IPS-18a (cell line): Measurements from ENCODE around the gene SELENON.

Experiments used
- H3K27ac ChIP-seq: one replicate; pipeline ENCODE4 v1.5.1; 2013; ENCODE audit warnings: low read length
- H3K27me3 ChIP-seq: one replicate; pipeline ENCODE4 v1.6.1; 2013; ENCODE audit warnings: mild to moderate bottlenecking, low read length; ENCODE audit not compliant: control insufficient read depth, insufficient read depth
- H3K36me3 ChIP-seq: one replicate; pipeline ENCODE4 v1.6.1; 2013; ENCODE audit warnings: low read depth, low read length; ENCODE audit not compliant: control insufficient read depth
- H3K4me1 ChIP-seq: one replicate; pipeline ENCODE4 v1.6.1; 2013; ENCODE audit warnings: low read depth, low read length; ENCODE audit not compliant: control insufficient read depth
- H3K4me3 ChIP-seq: one replicate; pipeline ENCODE4 v1.5.1; 2013; ENCODE audit warnings: low read length
- H3K9ac ChIP-seq: one replicate; pipeline ENCODE4 v1.6.1; 2013; ENCODE audit warnings: mild to moderate bottlenecking, low read length, moderate library complexity
- H3K9me3 ChIP-seq: one replicate; pipeline ENCODE4 v1.6.1; 2013; ENCODE audit warnings: low read depth, low read length; ENCODE audit not compliant: control insufficient read depth

Gene SELENON

GRCh38 chr1:25807480-25808390 is 7.7 kb downstream of the SELENON start:
- Histone ChIP-seq H3K9me3 (no peaks in the 10 kb centered on the region), H3K36me3 (peaks cover 15% of the 10 kb centered on the region), H3K27me3 (no peaks in the 10 kb centered on the region), H3K4me3 (no peak overlapping the region), H3K9ac (no peak overlapping the region), H3K4me1 (no peaks in the 10 kb centered on the region), H3K27ac (no peak overlapping the region)

DNA sequence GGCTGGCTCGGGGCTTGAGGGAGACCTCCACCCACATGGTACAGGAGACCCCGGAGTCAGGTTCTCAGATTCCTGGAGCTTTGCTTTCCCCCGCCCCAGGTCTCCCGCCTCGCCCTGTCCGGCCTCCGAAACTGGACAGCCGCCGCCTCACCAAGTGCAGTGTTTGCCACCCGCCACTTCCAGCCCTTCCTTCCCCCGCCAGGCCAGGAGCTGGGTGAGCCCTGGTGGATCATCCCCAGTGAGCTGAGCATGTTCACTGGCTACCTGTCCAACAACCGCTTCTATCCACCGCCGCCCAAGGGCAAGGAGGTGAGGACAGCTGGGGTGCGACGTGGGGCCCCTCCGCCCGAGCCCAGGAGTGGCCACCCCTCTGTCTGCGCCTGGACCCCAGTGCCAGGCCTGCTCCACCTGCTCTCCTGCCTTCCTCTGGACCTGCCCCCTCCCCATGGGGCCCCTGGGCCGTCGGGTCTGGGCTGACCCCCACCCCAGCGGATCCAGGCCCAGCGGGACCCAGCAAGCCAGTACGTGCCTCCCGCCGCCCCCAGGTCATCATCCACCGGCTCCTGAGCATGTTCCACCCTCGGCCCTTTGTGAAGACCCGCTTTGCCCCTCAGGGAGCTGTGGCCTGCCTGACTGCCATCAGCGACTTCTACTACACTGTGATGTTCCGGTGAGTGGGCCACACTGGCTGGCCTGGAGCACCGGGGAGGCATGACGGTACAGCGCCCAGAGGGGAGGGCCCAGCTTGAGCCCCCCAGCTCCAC is 8.7 kb downstream of the SELENON start:
- Histone ChIP-seq H3K9me3 (no peaks in the 10 kb centered on the region), H3K9ac (no peak overlapping the region), H3K27ac (no peak overlapping the region), H3K36me3 (peaks cover 15% of the 10 kb centered on the region), H3K4me3 (no peak overlapping the region), H3K27me3 (no peaks in the 10 kb centered on the region), H3K4me1 (no peaks in the 10 kb centered on the region)

GRCh38 chr1:25809283-25809926 is 9.4 kb downstream of the SELENON start:
- H3K4me1 ChIP-seq = no peaks in the 10 kb centered on the region
- no peaks in the 10 kb centered on the region for H3K9me3 ChIP-seq
- no peak overlapping the region for H3K4me3 ChIP-seq
- H3K9ac ChIP-seq = no peak overlapping the region
- no peak overlapping the region for H3K27ac ChIP-seq
- peaks cover 15% of the 10 kb centered on the region for H3K36me3 ChIP-seq
- no peaks in the 10 kb centered on the region for H3K27me3 ChIP-seq

DNA sequence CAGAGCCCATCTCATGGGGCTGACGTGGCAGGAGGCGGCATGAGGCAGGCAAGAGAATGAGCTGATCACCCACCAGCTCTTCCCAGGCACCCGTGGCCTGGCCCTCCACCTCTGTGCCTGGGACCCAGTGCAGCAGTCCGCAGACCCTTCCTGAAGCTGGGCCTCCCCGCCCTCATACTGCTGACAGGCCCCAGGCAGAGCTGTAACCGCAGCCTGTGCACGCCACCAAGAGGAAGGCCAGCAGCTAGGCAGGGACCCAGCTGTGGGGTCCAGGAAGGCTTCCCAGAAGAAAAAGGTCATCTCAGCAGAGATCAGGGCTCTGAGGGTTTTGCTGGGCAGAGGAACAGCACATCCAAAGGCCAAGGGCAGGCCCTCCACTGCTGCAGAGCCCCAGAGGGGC is 9.9 kb downstream of the SELENON start:
- Histone ChIP-seq H3K27ac (no peak overlapping the region), H3K4me3 (no peak overlapping the region), H3K27me3 (no peaks in the 10 kb centered on the region), H3K36me3 (peaks cover 15% of the 10 kb centered on the region), H3K4me1 (no peaks in the 10 kb centered on the region), H3K9ac (no peak overlapping the region), H3K9me3 (no peaks in the 10 kb centered on the region)

DNA sequence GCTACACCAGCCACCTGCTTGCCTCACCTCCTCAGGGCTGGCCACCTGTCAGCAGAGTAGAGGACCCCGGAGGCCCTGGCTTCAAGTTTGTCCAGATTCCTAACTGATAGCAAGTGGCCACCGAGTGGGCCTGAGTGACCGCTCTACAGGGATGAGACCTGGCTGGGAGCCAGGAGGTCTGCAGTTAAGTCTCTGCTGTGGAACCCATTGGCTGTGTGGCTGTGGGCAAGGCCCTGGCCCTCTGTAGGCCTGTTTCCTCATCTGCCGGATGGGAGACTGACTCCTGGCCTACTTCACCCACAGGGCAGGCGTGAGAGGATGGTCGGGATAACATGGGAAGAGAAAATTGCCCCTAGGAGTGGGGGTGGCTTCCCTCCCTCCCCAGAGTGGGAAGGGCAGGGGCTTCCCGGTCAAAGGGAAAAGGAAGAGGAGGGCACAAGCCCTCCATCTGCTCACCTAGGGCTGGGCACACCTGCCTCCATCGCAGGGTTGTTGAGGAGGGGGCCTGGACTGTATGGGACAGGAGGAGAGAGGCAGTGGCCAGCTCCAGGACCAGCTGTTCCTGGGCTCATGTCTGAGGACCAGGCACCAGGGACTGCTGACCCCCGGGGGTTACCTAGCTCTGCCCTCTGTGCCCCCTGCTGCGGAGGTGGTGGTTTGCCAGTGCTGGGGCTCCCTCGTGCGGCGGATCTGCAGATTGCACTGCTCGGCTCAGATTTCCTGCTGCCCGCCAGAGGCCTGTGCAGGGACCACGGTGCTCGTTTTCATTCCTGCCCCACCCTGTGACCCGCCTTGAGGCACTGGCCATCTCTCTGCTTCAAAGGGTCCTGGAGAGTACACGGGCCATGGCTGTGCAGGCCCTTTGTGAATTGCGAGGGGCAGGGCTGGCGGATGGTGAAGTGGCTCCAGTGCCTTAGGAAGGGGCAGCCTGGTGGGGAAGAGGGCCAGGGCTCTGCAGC is 10.6 kb downstream of the SELENON start:
- no peak overlapping the region for H3K4me3 ChIP-seq

DNA sequence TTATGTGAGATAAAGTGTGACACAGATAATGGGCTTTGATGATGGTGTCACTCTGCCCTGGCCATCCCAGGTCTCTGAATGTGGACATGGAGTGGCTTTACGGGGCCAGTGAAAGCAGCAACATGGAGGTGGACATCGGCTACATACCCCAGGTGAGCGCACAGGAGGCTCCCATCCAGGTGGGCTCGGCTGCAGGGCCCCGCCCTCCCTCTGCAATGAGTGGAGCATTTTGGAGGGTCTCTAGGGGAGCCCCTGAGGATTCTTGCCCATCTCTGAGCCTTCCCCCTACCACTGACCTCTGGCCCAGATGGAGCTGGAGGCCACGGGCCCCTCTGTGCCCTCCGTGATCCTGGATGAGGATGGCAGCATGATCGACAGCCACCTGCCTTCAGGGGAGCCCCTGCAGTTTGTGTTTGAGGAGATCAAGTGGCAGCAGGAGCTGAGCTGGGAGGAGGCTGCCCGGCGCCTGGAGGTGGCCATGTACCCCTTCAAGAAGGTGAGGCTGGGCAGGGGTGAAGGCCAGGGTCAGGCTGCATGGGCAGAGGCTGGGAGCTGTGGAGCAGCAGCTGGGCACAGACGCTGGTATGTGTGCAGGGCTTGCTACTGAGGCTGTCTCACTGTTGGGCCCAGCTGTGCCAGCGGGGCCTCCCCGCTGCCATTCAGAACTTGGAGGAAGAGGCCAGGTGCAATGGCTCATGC is 11.5 kb downstream of the SELENON start:
- Histone ChIP-seq H3K9ac (no peak overlapping the region), H3K9me3 (no peaks in the 10 kb centered on the region), H3K4me1 (no peaks in the 10 kb centered on the region), H3K27ac (no peak overlapping the region), H3K27me3 (no peaks in the 10 kb centered on the region), H3K36me3 (peaks cover 8% of the 10 kb centered on the region), H3K4me3 (no peak overlapping the region)

More for the DNA sequence above, 10.6 kb downstream of the SELENON start:
- peaks cover 9% of the 10 kb centered on the region for H3K36me3 ChIP-seq
- H3K27ac ChIP-seq = no peak overlapping the region
- no peaks in the 10 kb centered on the region for H3K4me1 ChIP-seq
- no peaks in the 10 kb centered on the region for H3K27me3 ChIP-seq
- H3K9me3 ChIP-seq = no peaks in the 10 kb centered on the region
- no peak overlapping the region for H3K9ac ChIP-seq

DNA sequence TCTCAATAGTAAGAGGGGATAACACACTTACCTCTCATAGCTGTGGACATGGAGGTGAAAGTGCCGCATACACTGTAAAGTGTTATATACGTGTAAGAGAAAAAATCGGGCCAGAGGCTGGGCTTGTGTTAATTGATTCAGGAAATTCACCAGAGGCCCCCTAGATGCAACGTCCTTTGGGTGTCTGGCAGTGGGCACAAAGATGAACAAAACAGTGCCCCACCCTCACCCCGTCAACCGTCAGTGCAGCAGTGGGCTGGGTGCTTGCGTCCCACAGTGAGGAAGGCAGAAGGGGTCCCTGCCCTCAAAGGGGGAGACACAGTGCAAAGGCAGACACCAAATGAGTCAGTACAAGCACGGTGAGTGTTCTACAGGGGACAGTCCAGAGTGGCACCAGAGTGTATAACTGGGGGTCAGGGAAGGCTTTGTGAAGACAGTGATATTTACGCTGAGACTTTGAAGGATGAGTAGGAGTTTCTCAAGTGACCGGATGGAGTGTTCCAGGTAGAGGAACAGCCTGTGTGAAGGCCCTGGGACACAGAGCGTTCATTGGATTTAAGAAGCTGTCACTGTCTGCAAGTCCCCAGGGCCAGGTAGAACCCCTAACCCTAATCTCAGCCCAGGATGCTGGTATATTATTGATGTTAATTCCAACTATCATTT is 13.2 kb downstream of the SELENON start:
- H3K27ac ChIP-seq = no peak overlapping the region
- no peaks in the 10 kb centered on the region for H3K36me3 ChIP-seq

DNA sequence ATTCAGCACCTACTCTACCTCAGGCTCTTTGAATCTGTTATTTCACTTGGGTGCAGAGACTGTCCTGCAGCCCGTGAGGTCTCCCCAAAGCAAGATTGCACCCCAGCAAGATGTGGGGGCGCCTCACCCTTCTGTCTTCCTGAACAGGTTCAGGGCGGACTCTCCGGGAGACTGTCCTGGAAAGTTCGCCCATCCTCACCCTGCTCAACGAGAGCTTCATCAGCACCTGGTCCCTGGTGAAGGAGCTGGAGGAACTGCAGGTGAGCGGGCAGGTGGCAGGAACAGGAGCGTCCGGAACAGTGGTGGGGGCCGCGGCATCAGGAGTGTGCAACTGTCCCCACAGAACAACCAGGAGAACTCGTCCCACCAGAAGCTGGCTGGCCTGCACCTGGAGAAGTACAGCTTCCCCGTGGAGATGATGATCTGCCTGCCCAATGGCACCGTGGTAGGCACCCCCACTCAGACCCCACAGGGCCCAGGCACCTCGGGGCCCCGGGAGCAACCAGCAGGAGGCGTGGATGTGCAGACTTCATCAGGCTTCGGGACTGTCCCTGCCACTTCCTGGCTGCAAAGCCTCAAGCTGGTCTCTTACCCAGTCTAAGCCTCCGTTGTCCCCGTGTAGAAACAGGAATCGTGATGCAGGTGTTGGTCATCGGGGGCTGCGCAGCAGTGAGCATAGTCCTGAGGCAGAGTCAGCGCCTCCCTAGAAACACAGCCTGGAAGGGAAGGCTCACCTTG is 13.9 kb downstream of the SELENON start:
- no peaks in the 10 kb centered on the region for H3K36me3 ChIP-seq
- H3K4me3 ChIP-seq = no peak overlapping the region
- no peak overlapping the region for H3K9ac ChIP-seq
- H3K27ac ChIP-seq = no peak overlapping the region
- H3K4me1 ChIP-seq = peaks cover 5% of the 10 kb centered on the region
- no peaks in the 10 kb centered on the region for H3K9me3 ChIP-seq
- H3K27me3 ChIP-seq = no peaks in the 10 kb centered on the region

More for the DNA sequence above, 13.2 kb downstream of the SELENON start:
- no peaks in the 10 kb centered on the region for H3K27me3 ChIP-seq
- no peaks in the 10 kb centered on the region for H3K4me1 ChIP-seq
- H3K4me3 ChIP-seq = no peak overlapping the region
- no peak overlapping the region for H3K9ac ChIP-seq
- H3K9me3 ChIP-seq = no peaks in the 10 kb centered on the region

GRCh38 chr1:25814549-25815087 is 14.6 kb downstream of the SELENON start:
- H3K27me3 ChIP-seq = no peaks in the 10 kb centered on the region
- H3K4me3 ChIP-seq = no peak overlapping the region
- H3K9me3 ChIP-seq = no peaks in the 10 kb centered on the region
- no peaks in the 10 kb centered on the region for H3K36me3 ChIP-seq
- H3K4me1 ChIP-seq = peaks cover 5% of the 10 kb centered on the region
- no peak overlapping the region for H3K27ac ChIP-seq
- no peak overlapping the region for H3K9ac ChIP-seq
